ENCODE data around the gene BAHCC1. TPM values are rescaled to one million over a fixed set of nuclear protein-coding genes. Genes with fewer than 3 reads are reported as not detected.

Gene BAHCC1
- total and polyA plus RNA-seq, 9 of the 15 experiments (the other 6 are each of a cell fraction or from before 2014, with no cell fraction given), result 0.14 to 26.9 (median 5.0) TPM

DNA sequence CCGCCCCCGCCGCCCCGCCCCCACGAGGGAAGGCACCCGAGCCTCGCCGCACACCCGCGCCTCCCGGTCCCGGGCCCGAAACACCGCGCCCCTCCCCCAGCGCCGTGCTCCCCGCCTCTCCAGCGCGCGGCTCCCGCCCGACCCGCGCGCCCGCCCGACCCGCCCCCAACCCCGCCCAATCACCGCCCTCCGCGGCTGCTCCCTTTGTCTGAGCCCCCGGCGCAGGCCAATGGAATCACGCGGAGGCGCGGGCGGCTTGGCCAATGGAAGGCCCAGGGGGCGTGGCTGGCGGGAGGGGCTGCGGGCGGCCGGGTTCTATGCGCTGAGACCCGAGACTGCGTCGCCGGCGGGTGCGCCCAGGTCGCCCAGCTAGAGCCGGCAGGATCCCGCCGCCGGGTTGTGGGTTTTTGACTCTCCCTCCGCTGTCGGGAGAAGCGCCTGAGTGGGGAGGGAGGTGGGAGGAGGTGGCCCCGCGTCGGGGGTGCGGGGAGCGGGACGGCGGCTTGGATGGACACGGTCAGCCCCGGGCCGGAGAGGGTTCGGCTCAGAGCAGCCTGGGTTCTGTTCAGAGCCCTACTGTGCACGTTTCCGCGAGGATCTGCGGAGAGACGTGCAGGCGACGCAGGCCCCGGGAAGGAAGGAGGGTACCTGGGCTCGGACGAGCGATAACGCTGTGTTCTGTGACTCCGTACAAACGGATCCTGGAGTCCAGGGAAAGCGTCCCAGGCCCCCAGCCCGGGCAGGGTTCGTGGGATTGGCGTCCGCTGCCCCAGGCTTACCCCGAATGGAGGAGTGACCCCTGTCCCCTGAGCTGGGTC lies 49.0 kb upstream of the BAHCC1 start (continued):
- TF ChIP-seq, protein P1, sequence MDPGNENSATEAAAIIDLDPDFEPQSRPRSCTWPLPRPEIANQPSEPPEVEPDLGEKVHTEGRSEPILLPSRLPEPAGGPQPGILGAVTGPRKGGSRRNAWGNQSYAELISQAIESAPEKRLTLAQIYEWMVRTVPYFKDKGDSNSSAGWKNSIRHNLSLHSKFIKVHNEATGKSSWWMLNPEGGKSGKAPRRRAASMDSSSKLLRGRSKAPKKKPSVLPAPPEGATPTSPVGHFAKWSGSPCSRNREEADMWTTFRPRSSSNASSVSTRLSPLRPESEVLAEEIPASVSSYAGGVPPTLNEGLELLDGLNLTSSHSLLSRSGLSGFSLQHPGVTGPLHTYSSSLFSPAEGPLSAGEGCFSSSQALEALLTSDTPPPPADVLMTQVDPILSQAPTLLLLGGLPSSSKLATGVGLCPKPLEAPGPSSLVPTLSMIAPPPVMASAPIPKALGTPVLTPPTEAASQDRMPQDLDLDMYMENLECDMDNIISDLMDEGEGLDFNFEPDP (CRISPR knock-in tag; IDR thresholded peaks at IDR 0.05), result no peak
- TF ChIP-seq TRIM28 (IDR thresholded peaks at IDR 0.05), result no peak
- no peak for TF ChIP-seq ZNF3 (CRISPR knock-in tag; IDR thresholded peaks at IDR 0.05)
- TF ChIP-seq SREBF1 (IDR thresholded peaks at IDR 0.05; ENCODE audit: borderline replicate concordance, low read depth, low read length), result no peak
- TF ChIP-seq TEAD4 (IDR thresholded peaks at IDR 0.05; ENCODE audit: low read length), result no peak; the same call in 1 of the 2 replicates
- no peak for TF ChIP-seq TEAD4 (CRISPR knock-in tag; IDR thresholded peaks at IDR 0.05; ENCODE audit: borderline replicate concordance)
- peak; percentile 89 for TF ChIP-seq CHD1 (IDR thresholded peaks at IDR 0.05; ENCODE audit: low read length)
- TF ChIP-seq ZNF197 (CRISPR knock-in tag; IDR thresholded peaks at IDR 0.05; ENCODE audit: low read depth), result no peak
- peak in 1 of 2 experiments; percentile 63; a peak in 2 of 4 replicates for TF ChIP-seq HDAC1 (IDR thresholded peaks at IDR 0.05)
- TF ChIP-seq, protein P2, sequence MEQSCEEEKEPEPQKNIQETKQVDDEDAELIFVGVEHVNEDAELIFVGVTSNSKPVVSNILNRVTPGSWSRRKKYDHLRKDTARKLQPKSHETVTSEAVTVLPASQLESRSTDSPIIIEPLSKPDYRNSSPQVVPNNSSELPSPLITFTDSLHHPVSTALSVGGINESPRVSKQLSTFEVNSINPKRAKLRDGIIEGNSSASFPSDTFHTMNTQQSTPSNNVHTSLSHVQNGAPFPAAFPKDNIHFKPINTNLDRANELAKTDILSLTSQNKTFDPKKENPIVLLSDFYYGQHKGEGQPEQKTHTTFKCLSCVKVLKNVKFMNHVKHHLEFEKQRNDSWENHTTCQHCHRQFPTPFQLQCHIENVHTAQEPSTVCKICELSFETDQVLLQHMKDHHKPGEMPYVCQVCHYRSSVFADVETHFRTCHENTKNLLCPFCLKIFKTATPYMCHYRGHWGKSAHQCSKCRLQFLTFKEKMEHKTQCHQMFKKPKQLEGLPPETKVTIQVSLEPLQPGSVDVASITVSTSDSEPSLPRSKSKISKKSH (CRISPR knock-in tag; IDR thresholded peaks at IDR 0.05), result no peak
- TF ChIP-seq, protein P3, sequence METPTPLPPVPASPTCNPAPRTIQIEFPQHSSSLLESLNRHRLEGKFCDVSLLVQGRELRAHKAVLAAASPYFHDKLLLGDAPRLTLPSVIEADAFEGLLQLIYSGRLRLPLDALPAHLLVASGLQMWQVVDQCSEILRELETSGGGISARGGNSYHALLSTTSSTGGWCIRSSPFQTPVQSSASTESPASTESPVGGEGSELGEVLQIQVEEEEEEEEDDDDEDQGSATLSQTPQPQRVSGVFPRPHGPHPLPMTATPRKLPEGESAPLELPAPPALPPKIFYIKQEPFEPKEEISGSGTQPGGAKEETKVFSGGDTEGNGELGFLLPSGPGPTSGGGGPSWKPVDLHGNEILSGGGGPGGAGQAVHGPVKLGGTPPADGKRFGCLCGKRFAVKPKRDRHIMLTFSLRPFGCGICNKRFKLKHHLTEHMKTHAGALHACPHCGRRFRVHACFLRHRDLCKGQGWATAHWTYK (CRISPR knock-in tag; IDR thresholded peaks at IDR 0.05), result peak; percentile 85; the same call in 1 of the 2 replicates
- TF ChIP-seq ZNF436 (CRISPR knock-in tag; IDR thresholded peaks at IDR 0.05), result no peak
- TF ChIP-seq KAT8 (IDR thresholded peaks at IDR 0.05; ENCODE audit: low read depth), result no peak
- TF ChIP-seq ETV1 (tag; conservative IDR thresholded peaks at IDR 0.05; ENCODE audit: low read depth), result no peak
- TF ChIP-seq, protein P4, sequence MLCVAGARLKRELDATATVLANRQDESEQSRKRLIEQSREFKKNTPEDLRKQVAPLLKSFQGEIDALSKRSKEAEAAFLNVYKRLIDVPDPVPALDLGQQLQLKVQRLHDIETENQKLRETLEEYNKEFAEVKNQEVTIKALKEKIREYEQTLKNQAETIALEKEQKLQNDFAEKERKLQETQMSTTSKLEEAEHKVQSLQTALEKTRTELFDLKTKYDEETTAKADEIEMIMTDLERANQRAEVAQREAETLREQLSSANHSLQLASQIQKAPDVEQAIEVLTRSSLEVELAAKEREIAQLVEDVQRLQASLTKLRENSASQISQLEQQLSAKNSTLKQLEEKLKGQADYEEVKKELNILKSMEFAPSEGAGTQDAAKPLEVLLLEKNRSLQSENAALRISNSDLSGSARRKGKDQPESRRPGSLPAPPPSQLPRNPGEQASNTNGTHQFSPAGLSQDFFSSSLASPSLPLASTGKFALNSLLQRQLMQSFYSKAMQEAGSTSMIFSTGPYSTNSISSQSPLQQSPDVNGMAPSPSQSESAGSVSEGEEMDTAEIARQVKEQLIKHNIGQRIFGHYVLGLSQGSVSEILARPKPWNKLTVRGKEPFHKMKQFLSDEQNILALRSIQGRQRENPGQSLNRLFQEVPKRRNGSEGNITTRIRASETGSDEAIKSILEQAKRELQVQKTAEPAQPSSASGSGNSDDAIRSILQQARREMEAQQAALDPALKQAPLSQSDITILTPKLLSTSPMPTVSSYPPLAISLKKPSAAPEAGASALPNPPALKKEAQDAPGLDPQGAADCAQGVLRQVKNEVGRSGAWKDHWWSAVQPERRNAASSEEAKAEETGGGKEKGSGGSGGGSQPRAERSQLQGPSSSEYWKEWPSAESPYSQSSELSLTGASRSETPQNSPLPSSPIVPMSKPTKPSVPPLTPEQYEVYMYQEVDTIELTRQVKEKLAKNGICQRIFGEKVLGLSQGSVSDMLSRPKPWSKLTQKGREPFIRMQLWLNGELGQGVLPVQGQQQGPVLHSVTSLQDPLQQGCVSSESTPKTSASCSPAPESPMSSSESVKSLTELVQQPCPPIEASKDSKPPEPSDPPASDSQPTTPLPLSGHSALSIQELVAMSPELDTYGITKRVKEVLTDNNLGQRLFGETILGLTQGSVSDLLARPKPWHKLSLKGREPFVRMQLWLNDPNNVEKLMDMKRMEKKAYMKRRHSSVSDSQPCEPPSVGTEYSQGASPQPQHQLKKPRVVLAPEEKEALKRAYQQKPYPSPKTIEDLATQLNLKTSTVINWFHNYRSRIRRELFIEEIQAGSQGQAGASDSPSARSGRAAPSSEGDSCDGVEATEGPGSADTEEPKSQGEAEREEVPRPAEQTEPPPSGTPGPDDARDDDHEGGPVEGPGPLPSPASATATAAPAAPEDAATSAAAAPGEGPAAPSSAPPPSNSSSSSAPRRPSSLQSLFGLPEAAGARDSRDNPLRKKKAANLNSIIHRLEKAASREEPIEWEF (CRISPR knock-in tag; IDR thresholded peaks at IDR 0.05), result no peak
- no peak for TF ChIP-seq JUNB (CRISPR knock-in tag; conservative IDR thresholded peaks at IDR 0.05)
- no peak for TF ChIP-seq YBX1 (IDR thresholded peaks at IDR 0.05)
- no peak for TF ChIP-seq ZNF79 (CRISPR knock-in tag; IDR thresholded peaks at IDR 0.05; ENCODE audit: low read depth)
- TF ChIP-seq ZNF146 (CRISPR knock-in tag; IDR thresholded peaks at IDR 0.05; ENCODE audit: unreplicated experiment), result no peak
- TF ChIP-seq ZNF780A (CRISPR knock-in tag; IDR thresholded peaks at IDR 0.05), result no peak
